Sigmoid colon (tissue), 4 donors: ENCODE data around the gene UBQLN1.

Source experiments
- CTCF ChIP-seq, 4 experiments: fragments of 450-650 bp in 3 of 4; fragments of 200-600 bp in 1 of 4; IDR thresholded peaks; one replicate each; pipeline ENCODE4 v1.5.1; 2016 to 2019; ENCODE audit warnings: antibody characterized with exemption in 4 of 4, mild to moderate bottlenecking in 3 of 4, moderate library complexity in 2 of 4
- EP300 ChIP-seq, 4 donors: sonication (generic); formaldehyde crosslinking; IDR thresholded peaks; one replicate each; pipeline ENCODE4 v1.6.1; 2017; ENCODE audit warnings: antibody characterized with exemption in 4 of 4
- POLR2A ChIP-seq, 2 donors: fragments of 450-650 bp; IDR thresholded peaks; one replicate each; pipeline ENCODE4 v1.6.1; 2016; ENCODE audit warnings: antibody characterized with exemption in 2 of 2, mild to moderate bottlenecking in 2 of 2, moderate library complexity in 2 of 2
- POLR2AphosphoS5 ChIP-seq, 4 donors: sonication (generic); formaldehyde crosslinking; IDR thresholded peaks; one replicate each; pipeline ENCODE4 v1.6.1; 2017; ENCODE audit warnings: antibody characterized with exemption in 4 of 4

- TF ChIP-seq CTCF (IDR thresholded peaks at IDR 0.05) (no peak), POLR2A (IDR thresholded peaks at IDR 0.05) (no peak), EP300 (IDR thresholded peaks at IDR 0.05) (no peak), POLR2AphosphoS5 (IDR thresholded peaks at IDR 0.05) (no peak)
Observed at GRCh38 chr9:83671451-83671850, 36.3 kb downstream of the UBQLN1 start.
